ENCODE results near the gene LYPD6B. TPM values are rescaled to one million over a fixed set of nuclear protein-coding genes. Genes with fewer than 3 reads are reported as not detected.

Gene LYPD6B
- total RNA-seq, 1 donor from 2014 or later, result not detected

DNA sequence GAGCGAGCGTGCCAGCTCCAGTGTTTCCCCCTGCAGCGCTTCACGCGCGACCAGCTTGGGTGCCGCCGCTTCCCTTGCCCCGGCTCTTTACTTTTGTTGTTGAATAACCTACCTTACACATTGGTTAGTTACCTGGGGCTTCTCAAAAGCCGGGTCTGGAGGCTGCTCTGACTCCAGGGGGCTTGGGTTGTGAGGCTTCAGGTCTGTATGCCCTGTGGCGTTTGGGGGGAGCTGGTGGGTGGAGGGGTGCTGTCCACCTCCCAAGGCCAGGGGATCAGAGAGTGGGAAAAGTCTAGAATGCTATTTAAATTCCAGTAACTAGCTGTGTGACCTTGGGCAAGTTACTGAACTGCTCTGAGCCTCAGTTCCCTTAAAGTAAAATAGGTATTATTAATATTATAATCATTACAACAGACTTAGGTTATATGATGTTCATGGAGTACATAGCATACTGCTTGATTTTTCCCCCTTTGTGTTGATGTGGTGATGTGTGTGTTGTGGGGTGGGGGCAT lies 770 bp downstream of the LYPD6B start:
- DNase-seq (ENCODE audit: low read depth in 2 of 2), result no peak

GRCh38 chr2:149040451-149040850 lies 2.0 kb downstream of the LYPD6B start:
- peak; percentile 16 to 36 for DNase-seq (ENCODE audit: low read depth in 2 of 2)

- no peak for DNase-seq (ENCODE audit: low read depth in 2 of 2)
These were observed 3.0 kb downstream of the LYPD6B start for GRCh38 chr2:149041482-149041881.

DNA sequence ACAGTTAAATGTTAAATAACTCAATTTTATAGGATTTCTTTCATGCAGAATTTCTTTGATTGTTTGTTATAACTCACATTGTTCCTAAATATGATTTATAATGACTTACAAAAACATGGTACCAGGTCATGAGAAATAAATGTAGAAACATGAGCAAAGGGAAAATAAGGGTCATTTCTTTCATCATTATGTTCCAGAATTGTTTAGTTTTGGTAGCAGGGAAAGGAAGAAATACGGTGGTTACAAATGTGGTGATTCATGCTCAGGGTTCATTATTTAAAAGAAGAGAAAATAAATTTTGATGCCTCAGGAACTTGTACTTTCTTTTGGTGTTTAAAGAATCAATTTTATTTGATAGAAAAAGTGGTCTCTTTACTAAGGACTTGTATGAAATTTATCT lies 4.4 kb downstream of the LYPD6B start:
- DNase-seq (ENCODE audit: low read depth in 2 of 2), result no peak

GRCh38 chr2:149044500-149044899 lies 6.0 kb downstream of the LYPD6B start:
- DNase-seq (ENCODE audit: low read depth in 2 of 2), result no peak

DNA sequence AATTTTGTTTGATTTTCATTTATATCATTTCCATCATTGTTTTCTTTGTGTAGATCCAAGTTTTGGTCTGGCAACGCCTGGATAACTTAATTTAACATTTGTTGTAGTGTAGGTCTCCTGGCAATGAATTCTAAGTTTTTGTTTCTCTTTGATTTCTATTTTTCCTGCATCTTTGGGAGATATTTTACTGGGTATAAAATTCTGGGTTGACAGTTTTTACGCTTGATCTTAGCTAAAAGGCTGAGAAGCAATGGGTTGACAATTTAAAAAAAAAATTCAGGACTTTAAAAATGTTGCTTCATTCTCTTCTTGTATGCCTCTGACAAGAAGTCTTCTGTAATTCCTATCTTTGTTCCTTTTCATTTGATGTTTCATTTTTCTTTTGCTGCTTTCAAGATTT lies 8.6 kb downstream of the LYPD6B start:
- no peak for DNase-seq (ENCODE audit: low read depth in 2 of 2)

DNA sequence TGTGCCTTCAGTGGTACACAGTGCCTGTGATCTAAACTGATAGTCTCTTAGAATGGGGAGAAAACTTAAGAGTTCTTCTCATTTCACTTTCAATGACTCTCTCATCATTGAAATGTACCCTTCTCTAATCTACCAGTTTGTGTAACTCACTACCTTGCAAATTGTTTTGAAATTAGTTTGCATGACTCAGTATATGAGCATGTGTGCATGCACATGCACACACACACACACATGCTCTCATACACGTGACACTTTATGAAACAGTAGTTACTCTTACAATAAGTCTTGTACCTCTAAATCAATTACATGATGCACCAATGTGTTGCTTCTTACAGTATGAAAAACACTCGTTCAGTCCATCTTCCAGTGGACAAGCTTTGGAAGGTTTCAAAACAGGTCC lies 10.6 kb downstream of the LYPD6B start:
- DNase-seq (ENCODE audit: low read depth in 2 of 2), result no peak

GRCh38 chr2:149050188-149050587 lies 11.7 kb downstream of the LYPD6B start:
- no peak for DNase-seq (ENCODE audit: low read depth in 2 of 2)

- no peak for DNase-seq (ENCODE audit: low read depth in 2 of 2)
These were observed 17.3 kb downstream of the LYPD6B start for GRCh38 chr2:149055751-149056150.

DNA sequence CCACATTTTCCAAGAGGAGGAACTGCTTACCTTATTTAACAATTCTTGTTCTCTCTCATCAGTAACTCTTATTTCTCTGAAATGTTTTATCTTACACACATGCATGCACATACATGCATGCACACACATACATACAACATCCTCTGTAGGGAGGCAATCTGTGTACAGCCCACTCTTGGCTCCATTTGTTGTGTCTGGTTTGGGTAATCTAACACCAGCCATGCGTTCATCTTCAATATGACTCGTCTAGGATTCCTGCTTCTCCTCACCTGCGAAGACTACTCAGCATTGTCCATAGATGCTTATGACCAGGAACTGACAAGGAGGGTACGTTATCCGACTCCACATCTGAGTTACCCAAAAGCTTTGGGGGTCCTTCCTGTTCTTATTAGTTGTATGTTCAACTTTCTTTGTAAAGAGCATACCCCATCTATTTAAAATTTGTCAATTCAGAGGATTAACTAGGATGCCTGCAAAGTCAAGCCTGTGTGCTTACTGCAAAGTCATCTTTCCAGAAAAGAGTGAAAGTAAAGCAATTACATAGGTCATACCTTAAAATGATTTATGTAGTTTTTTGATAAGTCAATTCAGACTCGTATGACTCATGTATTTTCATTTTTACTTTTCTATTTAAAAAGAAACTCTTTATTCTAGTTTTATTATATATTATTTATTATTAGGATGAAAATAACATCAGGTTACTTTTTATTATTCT lies 18.2 kb downstream of the LYPD6B start:
- no peak for DNase-seq (ENCODE audit: low read depth in 2 of 2)

DNA sequence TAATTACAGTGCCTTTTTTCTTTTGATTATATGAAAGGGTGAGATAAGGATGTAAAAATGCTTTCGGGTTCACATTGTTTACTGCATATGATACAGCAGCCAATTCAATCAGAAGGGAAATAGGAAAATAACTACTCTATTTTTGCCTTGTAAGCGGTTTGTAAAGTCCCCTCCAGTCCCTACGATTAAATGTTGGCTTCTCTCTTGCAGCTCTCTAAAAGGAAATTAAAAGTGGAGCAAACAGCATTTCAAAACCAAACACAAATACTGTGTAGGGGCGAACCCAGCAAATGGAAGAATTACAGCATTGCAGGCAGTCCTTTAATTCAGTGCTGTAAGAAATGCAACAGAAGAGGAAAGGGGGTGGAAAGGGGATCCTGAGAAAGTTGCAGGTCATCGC lies 18.9 kb downstream of the LYPD6B start:
- DNase-seq (ENCODE audit: low read depth in 2 of 2), result no peak

GRCh38 chr2:149058936-149059335 lies 20.4 kb downstream of the LYPD6B start:
- DNase-seq (ENCODE audit: low read depth in 2 of 2), result no peak

- no peak for DNase-seq (ENCODE audit: low read depth in 2 of 2)
These were observed 21.3 kb downstream of the LYPD6B start for GRCh38 chr2:149059822-149060221.

- no peak for DNase-seq (ENCODE audit: low read depth in 2 of 2)
These were observed 22.7 kb downstream of the LYPD6B start for GRCh38 chr2:149061133-149061745.

DNA sequence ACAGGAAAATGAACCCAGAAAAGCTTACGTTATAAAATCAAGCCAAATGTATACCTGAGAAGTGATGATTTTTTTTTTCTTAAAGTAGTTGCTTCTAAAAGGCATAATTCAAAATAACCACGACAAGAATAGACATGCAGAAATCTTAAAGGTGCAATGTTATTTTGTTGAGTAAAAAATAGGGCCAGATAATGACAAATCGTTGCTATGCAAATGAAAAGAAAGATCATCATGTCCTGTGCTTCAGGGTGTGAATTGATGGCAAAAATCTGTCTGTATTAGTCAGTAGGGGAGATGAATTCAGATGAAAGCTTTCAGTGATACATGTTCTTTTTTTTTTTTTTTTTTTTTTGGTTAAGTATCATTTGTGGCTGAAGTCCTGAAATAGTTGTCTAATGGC lies 24.0 kb downstream of the LYPD6B start:
- no peak for DNase-seq (ENCODE audit: low read depth in 2 of 2)

- no peak for DNase-seq (ENCODE audit: low read depth in 2 of 2)
These were observed 24.7 kb downstream of the LYPD6B start for GRCh38 chr2:149063177-149063576.

GRCh38 chr2:149064365-149064841 lies 25.9 kb downstream of the LYPD6B start:
- DNase-seq (ENCODE audit: low read depth in 2 of 2), result no peak

- DNase-seq (ENCODE audit: low read depth in 2 of 2), result no peak
These were observed 26.5 kb downstream of the LYPD6B start for GRCh38 chr2:149064856-149065630.

- DNase-seq (ENCODE audit: low read depth in 2 of 2), result no peak
These were observed 29.9 kb downstream of the LYPD6B start for GRCh38 chr2:149068225-149068995.

DNA sequence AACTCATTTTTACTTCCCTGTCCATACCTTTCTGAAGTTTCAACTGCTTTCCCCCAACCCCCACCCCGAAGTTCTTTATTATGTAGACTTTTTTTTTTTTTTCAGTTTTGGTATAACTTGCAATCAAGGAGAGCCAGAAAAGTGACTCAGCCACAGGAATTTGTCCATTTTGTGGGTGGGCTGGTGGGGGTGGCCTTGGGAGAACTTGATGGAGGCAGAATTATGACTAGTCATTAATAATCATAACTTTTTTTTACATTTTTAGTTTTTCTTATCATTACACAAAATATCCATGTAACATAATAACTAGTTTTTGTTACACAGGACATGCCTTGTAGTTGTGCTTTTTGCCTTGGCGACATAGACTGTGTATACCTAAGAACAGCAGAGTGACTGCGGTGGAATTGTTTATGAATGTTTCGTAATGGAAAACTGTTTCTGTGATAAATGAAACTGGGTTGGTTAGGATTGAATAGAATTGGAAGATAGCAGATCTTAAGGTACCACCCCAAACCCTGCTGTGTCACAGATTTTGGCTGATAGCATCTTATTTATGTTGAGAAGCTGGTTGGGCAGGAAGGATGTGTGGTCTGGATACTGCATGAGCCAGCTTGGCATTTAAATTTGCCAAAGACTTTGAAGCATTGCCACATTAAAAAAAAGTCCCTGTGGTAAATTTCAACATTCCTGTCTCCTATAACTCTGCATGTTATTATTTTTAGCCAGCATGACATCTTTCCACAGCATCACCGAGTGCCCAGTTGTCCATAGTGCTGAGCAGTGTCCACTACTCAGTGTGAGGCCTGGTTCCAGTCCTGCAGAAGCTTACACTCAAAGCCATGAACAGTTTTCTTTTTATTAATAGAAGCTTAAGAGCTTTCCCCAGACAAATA lies 30.7 kb downstream of the LYPD6B start:
- DNase-seq (ENCODE audit: low read depth in 2 of 2), result peak in 1 of 2 donors; percentile 10
